Mucosa of rectum (tissue), 2 donors: Measurements from ENCODE around the gene LIG3.

ENCODE experiments used
- H3K27ac ChIP-seq, 2 donors: one replicate each; pipeline ENCODE4 v1.7.0; 2013; ENCODE audit warnings: inconsistent platforms in 2 of 2, low read depth in 2 of 2, low read length in 2 of 2
- H3K27me3 ChIP-seq, 2 donors: one replicate each; pipeline ENCODE4 v1.7.0; 2013; ENCODE audit warnings: low read length in 2 of 2; ENCODE audit not compliant: control insufficient read depth in 2 of 2, insufficient read depth in 2 of 2
- H3K36me3 ChIP-seq, 2 donors: one replicate each; pipeline ENCODE4 v1.7.0; 2013; ENCODE audit warnings: low read length in 2 of 2; ENCODE audit not compliant: control insufficient read depth in 2 of 2, insufficient read depth in 2 of 2
- H3K4me1 ChIP-seq, 2 donors: one replicate each; pipeline ENCODE4 v1.7.0; 2013; ENCODE audit warnings: low read length in 2 of 2, mild to moderate bottlenecking in 1 of 2; ENCODE audit not compliant: control insufficient read depth in 2 of 2, insufficient read depth in 2 of 2
- H3K4me3 ChIP-seq, 2 donors: one replicate each; pipeline ENCODE4 v1.7.0; 2013; ENCODE audit warnings: low read length in 2 of 2
- H3K9ac ChIP-seq, 2 donors: one replicate each; pipeline ENCODE4 v1.7.0; 2013; ENCODE audit warnings: low read length in 2 of 2, low read depth in 1 of 2, mild to moderate bottlenecking in 1 of 2
- H3K9me3 ChIP-seq, 2 donors: one replicate each; pipeline ENCODE4 v1.7.0; 2013; ENCODE audit warnings: low read length in 2 of 2; ENCODE audit not compliant: control insufficient read depth in 2 of 2
- donor health status: healthy.
- donor health status: Normal muscosa, but diverticular disease.

Gene LIG3

DNA sequence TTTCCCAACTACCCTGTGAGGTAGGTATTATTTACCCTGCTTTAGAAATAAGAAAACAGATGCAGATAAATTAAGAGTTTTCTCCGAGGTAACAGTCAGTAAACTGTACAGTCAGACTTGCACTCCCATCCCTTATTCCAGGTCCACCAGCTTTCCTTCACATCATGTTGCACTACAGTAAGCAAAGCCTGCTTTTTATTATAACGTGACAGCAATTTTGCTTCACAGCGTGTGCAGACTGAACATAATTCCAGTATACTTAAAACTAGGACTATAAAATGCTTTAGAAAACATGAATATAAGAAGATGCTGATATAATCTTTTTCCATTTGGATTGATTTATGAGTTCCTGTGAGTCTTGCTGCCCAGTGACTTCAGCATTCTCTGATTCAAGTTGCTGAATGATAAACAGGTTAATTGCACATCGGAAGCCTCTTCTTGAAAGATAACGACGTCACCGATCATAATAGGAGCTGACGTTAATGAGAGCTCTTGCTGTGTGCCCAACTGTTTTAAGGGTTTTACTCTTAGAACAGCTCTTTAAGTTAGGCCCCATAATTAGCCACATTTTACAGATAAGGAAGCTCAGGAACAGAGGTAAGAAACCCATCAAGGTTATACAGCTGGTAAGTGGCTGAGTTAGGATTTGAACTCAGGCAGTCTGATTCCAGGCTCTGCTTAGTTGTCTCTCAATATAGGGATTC is 1.4 kb downstream of the LIG3 start:
- Histone ChIP-seq H3K9ac (peak overlapping the region; percentile 88 to 97), H3K27me3 (no peaks in the 10 kb centered on the region), H3K36me3 (peaks cover 0 to 2% of the 10 kb centered on the region in 2 donors), H3K4me3 (peak overlapping the region; percentile 82 to 83), H3K27ac (peak overlapping the region; percentile 95 to 97), H3K9me3 (no peaks in the 10 kb centered on the region), H3K4me1 (peaks cover 8 to 15% of the 10 kb centered on the region in 2 donors)

DNA sequence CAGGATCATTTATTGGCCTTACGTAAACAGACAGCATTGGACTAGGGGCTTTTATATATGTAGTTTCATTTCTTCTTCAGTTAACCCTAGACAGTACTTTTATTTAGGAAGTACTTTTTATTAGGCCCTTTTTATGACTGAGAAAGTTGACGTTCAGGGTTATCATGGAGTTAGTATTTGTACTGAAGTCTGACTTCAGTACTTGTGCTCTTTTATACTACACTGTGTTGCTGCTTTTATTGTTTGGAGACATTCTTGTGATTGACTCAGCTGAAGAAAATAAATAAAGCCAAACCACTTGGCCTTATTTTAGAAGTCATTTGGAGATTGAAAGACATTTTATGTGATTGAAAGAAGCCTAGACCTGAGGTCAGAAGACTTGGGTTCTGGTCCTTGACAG is 6.9 kb downstream of the LIG3 start:
- Histone ChIP-seq H3K27ac (no peak overlapping the region), H3K27me3 (no peaks in the 10 kb centered on the region), H3K9ac (no peak overlapping the region), H3K4me1 (peaks cover 0 to under 1% of the 10 kb centered on the region in 2 donors), H3K36me3 (peaks cover 9 to 27% of the 10 kb centered on the region in 2 donors), H3K9me3 (no peaks in the 10 kb centered on the region), H3K4me3 (no peak overlapping the region)

DNA sequence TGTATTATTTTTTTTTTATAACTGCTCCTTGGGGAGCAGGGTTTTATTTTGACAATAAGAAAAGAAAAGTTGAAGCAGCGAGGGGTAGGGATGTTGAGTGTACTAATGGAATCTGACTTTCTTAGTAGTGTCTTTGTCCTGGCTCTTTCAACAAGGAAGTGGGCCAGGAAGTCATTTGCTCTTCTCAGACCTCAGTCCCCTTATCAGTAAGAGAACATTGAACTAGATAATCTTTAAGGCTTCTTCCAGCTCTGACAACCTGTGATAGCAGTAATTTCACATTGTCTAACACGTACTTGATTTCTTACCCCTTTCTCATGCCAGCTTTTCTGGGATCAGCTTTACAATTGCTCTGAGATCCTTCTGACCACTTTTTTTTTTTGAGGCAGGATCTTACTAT is 8.3 kb downstream of the LIG3 start:
- Histone ChIP-seq H3K4me1 (no peaks in the 10 kb centered on the region), H3K9me3 (no peaks in the 10 kb centered on the region), H3K9ac (no peak overlapping the region), H3K27ac (no peak overlapping the region), H3K36me3 (peaks cover 16 to 35% of the 10 kb centered on the region in 2 donors), H3K4me3 (no peak overlapping the region), H3K27me3 (no peaks in the 10 kb centered on the region)

DNA sequence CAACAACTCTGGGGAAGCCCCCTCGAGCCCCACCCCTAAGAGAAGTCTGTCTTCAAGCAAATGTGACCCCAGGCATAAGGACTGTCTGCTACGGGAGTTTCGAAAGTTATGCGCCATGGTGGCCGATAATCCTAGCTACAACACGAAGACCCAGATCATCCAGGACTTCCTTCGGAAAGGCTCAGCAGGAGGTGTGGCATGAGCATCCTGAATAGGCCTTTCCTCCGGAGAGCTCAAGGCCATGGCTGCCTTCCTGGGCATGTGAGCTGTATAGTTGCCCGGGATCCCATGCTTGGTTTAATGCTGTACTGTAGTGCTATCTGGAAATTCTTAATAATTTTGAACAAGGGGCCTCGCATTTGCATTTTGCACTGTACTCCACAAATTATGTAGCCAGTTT is 9.2 kb downstream of the LIG3 start:
- no peaks in the 10 kb centered on the region for H3K27me3 ChIP-seq
- H3K27ac ChIP-seq, result no peak overlapping the region
- H3K4me3 ChIP-seq, result no peak overlapping the region
- H3K9me3 ChIP-seq, result no peaks in the 10 kb centered on the region
- peaks cover 23 to 42% of the 10 kb centered on the region in 2 donors for H3K36me3 ChIP-seq
- H3K9ac ChIP-seq, result no peak overlapping the region
- H3K4me1 ChIP-seq, result no peaks in the 10 kb centered on the region

DNA sequence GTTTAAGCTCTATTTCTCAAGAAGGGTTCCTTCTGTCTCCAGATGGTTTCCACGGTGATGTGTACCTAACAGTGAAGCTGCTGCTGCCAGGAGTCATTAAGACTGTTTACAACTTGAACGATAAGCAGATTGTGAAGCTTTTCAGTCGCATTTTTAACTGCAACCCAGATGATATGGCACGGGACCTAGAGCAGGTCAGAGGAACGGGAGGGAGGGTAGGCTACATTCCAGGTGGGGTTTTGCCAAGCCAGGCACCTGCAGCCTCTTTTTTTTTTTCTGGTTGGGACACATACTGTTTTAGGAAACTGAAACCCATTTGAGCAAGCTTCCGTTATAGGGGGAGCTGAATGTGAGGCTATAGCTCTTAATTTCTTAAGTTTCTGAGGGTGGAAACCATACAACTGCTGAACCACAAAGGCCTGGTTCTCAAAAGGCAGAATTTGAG is 10.6 kb downstream of the LIG3 start:
- Histone ChIP-seq H3K27me3 (no peaks in the 10 kb centered on the region), H3K4me1 (no peaks in the 10 kb centered on the region), H3K27ac (peak overlapping the region in 1 of 2 donors; percentile 18), H3K9me3 (no peaks in the 10 kb centered on the region), H3K9ac (no peak overlapping the region), H3K36me3 (peaks cover 32 to 53% of the 10 kb centered on the region in 2 donors), H3K4me3 (no peak overlapping the region)

DNA sequence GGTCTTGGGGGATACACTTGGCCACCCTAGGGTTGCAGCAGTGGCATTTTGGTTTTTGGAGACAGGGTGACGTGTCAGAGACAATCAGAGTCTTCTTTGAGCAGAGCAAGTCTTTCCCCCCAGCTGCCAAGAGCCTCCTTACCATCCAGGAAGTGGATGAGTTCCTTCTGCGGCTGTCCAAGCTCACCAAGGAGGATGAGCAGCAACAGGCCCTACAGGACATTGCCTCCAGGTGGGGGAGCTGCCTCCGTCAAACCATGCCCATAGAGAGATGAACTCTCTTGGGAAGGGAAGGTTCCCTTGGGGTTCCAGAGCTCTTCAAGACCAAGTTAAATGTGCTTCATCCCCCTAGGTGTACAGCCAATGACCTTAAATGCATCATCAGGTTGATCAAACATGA is 11.3 kb downstream of the LIG3 start:
- Histone ChIP-seq H3K4me1 (no peaks in the 10 kb centered on the region), H3K9ac (no peak overlapping the region), H3K4me3 (no peak overlapping the region), H3K27ac (peak overlapping the region in 1 of 2 donors; percentile 18), H3K9me3 (no peaks in the 10 kb centered on the region), H3K36me3 (peaks cover 33 to 59% of the 10 kb centered on the region in 2 donors), H3K27me3 (no peaks in the 10 kb centered on the region)

DNA sequence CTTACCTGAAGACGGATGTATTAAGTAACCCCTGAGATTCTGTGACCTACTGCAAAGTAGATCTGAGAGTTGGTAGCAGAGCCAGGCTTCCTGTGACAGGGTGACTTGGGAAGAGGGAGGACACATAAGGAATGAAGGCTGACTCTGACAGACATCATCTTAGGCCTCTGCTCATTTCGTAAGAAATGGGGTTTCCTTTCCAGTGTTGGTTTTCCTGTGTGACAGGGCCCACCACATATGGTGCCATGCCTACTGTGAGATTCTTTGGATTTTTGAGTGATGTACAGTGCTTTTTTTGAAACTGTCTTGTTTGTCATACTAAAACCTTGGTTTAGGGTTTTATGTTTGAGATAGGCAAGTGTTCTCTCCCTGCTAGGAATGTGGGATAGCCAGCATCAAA is 12.7 kb downstream of the LIG3 start:
- Histone ChIP-seq H3K4me3 (no peak overlapping the region), H3K36me3 (peaks cover 33 to 68% of the 10 kb centered on the region in 2 donors), H3K27me3 (no peaks in the 10 kb centered on the region), H3K27ac (no peak overlapping the region), H3K9ac (no peak overlapping the region), H3K9me3 (no peaks in the 10 kb centered on the region), H3K4me1 (no peaks in the 10 kb centered on the region)

DNA sequence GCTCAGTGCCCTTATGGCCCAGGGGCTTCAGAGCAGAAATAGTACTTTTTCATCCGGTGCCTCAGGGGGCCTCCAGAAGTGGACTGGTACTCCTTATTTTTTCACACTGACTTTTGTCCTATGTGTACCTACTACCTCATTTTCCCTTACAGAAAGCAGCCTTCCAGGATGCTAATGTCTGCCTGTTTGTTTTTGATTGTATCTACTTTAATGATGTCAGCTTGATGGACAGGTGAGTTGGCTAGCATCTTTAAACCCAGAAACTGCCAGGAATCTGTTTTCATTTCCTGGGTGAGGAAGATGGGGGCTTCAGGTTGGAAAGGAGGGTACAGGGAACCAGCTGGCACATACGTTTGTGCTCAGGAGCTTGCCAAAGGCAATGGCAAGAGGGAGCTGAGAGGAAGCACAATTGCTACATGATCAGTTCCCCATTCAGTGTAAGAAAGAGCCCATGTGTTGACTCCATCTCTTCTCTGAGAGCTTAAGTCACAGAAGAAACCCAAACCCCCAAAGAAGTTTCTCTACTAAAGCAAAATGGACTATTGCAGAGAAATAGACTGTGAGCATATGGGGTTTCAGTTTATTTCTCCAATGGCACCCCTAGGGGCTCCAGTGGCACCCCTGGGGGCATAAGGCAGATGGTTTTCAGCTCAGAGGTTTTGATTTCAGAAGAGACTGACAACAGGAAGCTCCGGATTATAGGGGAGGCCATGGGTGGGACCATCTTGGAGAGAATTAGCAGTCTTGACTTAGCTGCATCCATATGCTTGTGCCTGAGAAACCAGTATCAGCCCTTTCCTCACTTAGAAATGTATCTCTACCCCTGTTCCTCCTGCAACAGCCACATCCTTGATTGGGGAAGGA is 16.3 kb downstream of the LIG3 start:
- Histone ChIP-seq H3K4me3 (no peak overlapping the region), H3K27ac (peak overlapping the region in 1 of 2 donors; percentile 57), H3K4me1 (peaks cover 0 to 3% of the 10 kb centered on the region in 2 donors), H3K9me3 (no peaks in the 10 kb centered on the region), H3K27me3 (no peaks in the 10 kb centered on the region), H3K9ac (no peak overlapping the region), H3K36me3 (peaks cover 36 to 75% of the 10 kb centered on the region in 2 donors)

DNA sequence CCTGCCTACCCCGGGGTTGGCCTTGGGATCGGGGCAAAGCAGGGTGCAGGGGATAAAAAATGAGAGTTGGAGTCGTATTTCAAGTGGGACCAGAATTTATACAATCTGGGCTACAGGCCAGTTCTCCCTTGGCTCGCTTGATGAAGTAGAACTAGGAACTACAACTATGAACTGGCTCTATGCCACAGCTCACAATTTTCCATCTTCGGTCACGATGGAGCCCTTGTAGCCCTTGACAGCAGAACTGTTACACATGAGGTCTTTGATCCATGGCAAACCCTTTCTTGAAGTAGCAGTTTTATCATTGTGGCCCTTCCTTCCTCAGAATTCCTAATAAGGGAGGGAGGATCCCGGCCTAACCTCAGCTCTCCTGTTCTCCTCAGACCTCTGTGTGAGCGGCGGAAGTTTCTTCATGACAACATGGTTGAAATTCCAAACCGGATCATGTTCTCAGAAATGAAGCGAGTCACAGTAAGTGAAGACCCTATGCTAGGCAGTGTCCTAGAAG is 17.1 kb downstream of the LIG3 start:
- Histone ChIP-seq H3K36me3 (peaks cover 43 to 75% of the 10 kb centered on the region in 2 donors), H3K27ac (peak overlapping the region in 1 of 2 donors; percentile 57), H3K9ac (no peak overlapping the region)

DNA sequence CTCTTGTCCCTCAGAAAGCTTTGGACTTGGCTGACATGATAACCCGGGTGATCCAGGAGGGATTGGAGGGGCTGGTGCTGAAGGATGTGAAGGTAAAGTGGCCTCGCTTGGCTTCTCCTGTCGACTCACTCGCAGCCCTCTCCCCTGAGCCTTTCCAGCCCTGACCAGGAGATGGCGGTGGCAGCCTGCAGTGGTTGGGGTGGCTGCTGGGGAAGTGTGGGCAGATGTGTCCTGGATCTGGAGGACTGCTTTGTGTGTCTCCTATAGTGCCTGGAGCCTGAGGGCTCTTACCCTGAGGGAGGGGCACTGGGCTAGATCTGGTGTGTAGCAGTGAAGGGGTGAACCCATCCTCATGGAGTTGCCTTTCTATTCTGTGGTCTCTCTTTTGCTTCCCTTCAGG is 17.9 kb downstream of the LIG3 start:
- Histone ChIP-seq H3K27ac (peak overlapping the region in 1 of 2 donors; percentile 57), H3K36me3 (peaks cover 45 to 73% of the 10 kb centered on the region in 2 donors), H3K9ac (no peak overlapping the region), H3K9me3 (no peaks in the 10 kb centered on the region), H3K27me3 (no peaks in the 10 kb centered on the region), H3K4me1 (peaks cover 0 to 3% of the 10 kb centered on the region in 2 donors), H3K4me3 (no peak overlapping the region)

More for the DNA sequence above, 17.1 kb downstream of the LIG3 start:
- Histone ChIP-seq H3K27me3 (no peaks in the 10 kb centered on the region), H3K4me3 (no peak overlapping the region), H3K9me3 (no peaks in the 10 kb centered on the region), H3K4me1 (peaks cover 0 to 3% of the 10 kb centered on the region in 2 donors)
